HG02943 (cell line): Measurements from ENCODE around the gene ZNF22.

Experiments used
- ATAC-seq: cut with Tn5 transposase; IDR thresholded peaks from one replicate; pipeline ENCODE4 v1.9.1; 2021; ENCODE audit warnings: mild to moderate bottlenecking, low read depth, moderate library complexity; ENCODE audit not compliant: unreplicated experiment

ZNF22 gene

GRCh38 chr10:44963772-44964633 is 36.7 kb upstream of the ZNF22 start:
- ATAC-seq = no peak

DNA sequence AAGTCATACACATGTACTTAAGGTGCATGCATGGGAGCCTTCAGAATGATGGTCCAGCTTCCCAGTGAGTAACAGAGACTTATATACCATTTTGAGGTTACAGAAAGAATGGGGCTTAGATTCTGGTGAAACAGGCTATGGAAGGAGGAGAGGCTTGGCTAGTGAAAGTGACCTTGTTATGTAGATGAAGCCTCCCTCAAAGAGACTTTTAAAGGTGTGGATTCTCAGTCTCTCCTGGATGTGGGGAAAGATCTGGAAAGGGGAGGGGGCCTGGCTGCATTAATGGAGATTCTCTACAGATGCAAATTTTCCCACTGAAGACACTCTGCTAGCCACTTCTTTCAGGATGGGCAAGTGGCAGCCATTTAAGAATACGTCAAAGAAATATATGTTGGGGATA is 35.6 kb upstream of the ZNF22 start:
- no peak for ATAC-seq

- ATAC-seq = peak; percentile 39
Measured at GRCh38 chr10:44965651-44966097, 35.0 kb upstream of the ZNF22 start.

- ATAC-seq = peak; percentile 36
Measured at GRCh38 chr10:44966129-44966815, 34.5 kb upstream of the ZNF22 start.

GRCh38 chr10:44966816-44967509 is 33.8 kb upstream of the ZNF22 start:
- no peak for ATAC-seq

DNA sequence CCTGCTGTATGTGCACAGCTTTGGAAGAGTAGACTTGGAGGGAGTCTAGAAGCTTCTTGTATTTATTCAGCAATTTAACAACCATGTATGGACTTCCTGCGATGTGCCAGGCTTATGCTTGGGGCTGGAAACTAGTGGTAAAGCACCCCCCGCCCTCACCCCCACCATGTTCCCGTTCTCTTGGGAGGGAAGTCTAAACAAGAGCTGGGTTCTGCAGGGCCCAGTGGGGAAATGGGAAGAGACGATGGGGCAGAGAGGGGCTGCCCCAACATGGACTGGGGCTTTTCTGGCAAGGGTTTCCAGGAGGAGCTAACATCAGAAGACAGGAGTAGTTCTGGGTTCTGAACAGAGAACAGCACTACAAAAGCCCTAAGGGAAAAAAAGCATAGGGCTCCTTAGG is 33.1 kb upstream of the ZNF22 start:
- no peak for ATAC-seq

- no peak for ATAC-seq
Measured at GRCh38 chr10:44968091-44968490, 32.6 kb upstream of the ZNF22 start.

DNA sequence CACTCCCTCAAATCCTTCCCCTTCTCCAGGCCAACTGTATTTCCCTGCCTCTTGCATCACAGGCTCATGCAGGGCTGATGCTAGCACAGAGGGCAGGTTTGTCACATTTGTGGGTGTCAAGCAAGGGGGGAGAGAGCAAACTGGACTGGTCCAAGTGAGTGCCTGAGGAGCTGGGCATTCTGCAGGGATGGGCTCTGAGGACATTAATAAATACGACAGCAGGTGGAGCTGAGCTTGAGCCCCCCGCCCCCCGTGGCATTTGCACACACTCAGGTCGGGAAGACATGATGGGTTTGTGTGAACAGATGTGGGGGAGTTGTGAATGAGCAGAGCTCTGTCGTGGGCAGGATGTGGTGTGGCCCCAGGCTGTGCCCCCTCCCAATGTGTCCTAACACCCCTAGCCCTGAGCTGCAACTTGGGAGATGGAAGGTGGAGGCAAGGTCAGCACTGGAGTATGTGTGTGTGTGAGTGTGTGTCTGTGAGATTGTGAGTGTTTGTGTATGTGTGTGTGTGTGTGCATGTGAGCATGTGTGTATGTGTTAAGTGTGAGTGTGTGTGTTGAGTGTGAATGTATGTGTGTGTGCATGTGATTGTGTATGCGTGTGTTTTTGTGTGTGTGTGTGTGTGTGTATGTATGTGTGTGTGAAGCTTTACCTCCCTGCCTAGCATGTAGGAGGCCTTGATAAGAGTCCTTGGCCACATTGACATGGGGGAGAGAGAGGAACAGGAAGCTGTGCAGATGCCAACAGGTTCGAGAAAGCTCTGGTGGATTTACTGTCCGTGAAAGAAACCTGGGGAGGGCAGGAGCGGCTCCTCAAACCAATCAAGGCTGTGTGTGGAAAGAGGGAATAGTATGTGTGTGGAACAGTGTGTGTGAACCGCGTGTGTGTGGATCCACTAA is 32.0 kb upstream of the ZNF22 start:
- ATAC-seq = no peak

- ATAC-seq = no peak
Measured at GRCh38 chr10:44969854-44970253, 30.9 kb upstream of the ZNF22 start.

GRCh38 chr10:44970812-44971395 is 29.8 kb upstream of the ZNF22 start:
- no peak for ATAC-seq

DNA sequence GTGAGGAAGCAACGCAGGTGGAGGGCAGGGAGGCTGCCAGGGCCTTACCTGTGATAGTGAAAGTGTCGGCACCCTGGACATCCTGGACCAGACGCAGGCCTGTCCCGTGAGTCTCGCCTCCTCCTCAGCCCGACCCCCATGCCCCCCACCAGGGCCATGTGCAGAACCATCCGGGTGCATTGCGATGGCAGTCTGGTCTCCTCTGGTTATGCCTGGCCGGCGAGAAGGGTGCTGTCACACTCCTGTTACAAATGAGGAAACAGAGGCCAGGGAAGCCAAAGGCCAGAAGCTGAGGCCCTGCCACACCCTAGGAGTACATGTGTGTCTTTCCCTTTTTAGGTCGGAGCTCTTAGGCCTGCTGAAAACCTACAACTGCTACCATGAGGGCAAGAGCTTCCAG is 29.3 kb upstream of the ZNF22 start:
- no peak for ATAC-seq

- no peak for ATAC-seq
Measured at GRCh38 chr10:44971935-44972757, 28.6 kb upstream of the ZNF22 start.

DNA sequence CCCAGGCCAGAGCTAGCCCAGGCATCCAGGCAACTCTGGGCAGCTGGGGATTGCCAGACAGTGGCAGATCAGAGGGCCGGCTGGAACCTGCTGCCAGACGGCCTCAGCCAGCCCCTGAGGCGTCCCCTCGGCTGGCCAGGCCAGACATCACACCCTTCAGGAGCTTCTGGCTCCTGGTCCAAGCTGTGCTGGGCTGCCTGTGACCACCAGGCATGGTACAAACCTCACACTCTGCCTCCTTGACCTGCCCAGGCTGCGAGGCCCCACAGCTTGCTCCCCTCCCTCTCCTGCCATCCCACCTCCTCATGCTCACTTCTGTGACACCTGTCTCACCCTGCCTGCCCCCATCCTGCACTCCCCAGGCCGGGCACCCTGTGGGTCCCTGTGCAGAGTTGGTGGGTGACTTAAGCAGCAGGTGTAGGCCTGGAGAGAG is 27.8 kb upstream of the ZNF22 start:
- ATAC-seq = no peak

GRCh38 chr10:44973323-44974081 is 27.2 kb upstream of the ZNF22 start:
- no peak for ATAC-seq

DNA sequence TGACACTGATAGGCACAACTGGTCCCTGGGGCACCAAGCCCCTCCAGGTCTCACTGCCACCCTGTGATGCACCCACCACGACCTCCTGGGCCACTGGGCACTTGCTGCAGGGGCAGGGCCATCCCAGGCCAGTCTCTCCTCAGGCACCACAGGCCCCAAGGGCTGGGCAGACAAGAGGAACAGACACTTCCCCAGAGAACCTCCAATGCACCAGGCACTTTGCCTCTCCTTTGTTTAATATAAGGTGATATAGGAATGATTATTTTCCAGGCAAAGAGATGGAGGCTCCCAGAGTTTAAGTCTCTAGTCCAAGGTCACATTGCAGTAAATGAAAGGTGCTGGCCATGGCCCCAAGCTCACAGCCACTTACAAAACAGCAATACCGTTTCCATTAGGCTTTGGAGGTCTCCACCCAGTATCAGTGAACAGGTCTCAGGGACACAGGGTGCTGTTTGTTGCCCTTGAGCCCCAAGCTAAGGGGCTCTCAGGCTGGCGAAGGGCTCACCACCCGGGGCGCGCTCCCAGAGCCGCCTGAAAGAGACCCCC is 26.6 kb upstream of the ZNF22 start:
- ATAC-seq = peak; percentile 2

- peak; percentile 68 for ATAC-seq
Measured at GRCh38 chr10:44974628-44975430, 25.9 kb upstream of the ZNF22 start.
